Measurements from ENCODE around the gene INKA2. TPM values are rescaled to one million over a fixed set of nuclear protein-coding genes. Genes with fewer than 3 reads are reported as not detected.

The INKA2 gene
- total and polyA plus RNA-seq, 10 of the 15 experiments (the other 5 are each of a cell fraction or from before 2014, with no cell fraction given): 0.38 to 5.1 (median 1.3) TPM; not detected in 1

DNA sequence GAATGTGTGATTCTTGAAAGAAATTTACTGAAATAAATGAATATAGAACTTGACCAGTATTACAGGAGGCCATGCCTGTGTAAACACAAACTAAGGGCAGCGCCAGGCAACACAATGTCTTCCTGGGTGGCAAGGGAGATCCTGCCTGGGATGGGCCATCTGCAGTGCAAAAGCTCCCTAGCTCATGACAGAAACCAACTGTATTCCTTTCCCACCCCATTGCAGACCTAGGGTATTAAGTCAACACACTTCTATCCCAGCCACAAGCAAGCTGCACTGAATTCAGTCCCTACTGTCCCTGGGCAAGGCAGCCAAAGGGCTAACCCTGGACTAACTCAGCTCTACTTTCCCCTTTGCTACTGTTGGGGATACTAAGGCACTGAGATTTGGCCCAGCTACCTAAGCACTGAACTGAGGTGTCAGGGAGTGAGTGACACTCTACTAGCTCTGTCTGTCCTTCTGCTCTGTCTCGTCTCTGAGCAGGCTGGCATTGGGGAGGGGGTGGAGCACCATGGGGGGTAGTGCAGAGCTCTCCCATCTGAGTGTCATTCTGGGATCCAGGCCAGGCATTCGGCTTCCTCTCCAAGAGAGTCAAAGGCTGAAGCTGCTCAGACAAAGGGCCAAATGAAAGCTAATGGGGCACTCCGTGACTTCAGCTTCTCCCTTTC lies 2.5 kb downstream of the INKA2 start (continued):
- TF ChIP-seq ZBTB40 (IDR thresholded peaks at IDR 0.05; ENCODE audit: borderline replicate concordance) (no peak), STAT3 (IDR thresholded peaks at IDR 0.05; ENCODE audit: low read depth, low read length) (no peak)
- TF ChIP-seq, protein P1, sequence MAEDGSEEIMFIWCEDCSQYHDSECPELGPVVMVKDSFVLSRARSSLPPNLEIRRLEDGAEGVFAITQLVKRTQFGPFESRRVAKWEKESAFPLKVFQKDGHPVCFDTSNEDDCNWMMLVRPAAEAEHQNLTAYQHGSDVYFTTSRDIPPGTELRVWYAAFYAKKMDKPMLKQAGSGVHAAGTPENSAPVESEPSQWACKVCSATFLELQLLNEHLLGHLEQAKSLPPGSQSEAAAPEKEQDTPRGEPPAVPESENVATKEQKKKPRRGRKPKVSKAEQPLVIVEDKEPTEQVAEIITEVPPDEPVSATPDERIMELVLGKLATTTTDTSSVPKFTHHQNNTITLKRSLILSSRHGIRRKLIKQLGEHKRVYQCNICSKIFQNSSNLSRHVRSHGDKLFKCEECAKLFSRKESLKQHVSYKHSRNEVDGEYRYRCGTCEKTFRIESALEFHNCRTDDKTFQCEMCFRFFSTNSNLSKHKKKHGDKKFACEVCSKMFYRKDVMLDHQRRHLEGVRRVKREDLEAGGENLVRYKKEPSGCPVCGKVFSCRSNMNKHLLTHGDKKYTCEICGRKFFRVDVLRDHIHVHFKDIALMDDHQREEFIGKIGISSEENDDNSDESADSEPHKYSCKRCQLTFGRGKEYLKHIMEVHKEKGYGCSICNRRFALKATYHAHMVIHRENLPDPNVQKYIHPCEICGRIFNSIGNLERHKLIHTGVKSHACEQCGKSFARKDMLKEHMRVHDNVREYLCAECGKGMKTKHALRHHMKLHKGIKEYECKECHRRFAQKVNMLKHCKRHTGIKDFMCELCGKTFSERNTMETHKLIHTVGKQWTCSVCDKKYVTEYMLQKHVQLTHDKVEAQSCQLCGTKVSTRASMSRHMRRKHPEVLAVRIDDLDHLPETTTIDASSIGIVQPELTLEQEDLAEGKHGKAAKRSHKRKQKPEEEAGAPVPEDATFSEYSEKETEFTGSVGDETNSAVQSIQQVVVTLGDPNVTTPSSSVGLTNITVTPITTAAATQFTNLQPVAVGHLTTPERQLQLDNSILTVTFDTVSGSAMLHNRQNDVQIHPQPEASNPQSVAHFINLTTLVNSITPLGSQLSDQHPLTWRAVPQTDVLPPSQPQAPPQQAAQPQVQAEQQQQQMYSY (CRISPR knock-in tag; IDR thresholded peaks at IDR 0.05): no peak
